ENCODE measurements around the gene CR1. TPM values are rescaled to one million over a fixed set of nuclear protein-coding genes. Genes with fewer than 3 reads are reported as not detected.

Gene CR1
- total and polyA plus RNA-seq, 9 of the 15 experiments (the other 6 are each of a cell fraction or from before 2014, with no cell fraction given): 0.07 to 0.47 (median 0.18) TPM

GRCh38 chr1:207516729-207517128, 20.8 kb downstream of the CR1 start:
- H3K4me2 ChIP-seq (ENCODE audit: insufficient read depth, low read length): no peak overlapping the region
- FAIRE-seq (no peak), DNase-seq (ENCODE audit: extremely low read depth in 1 of 4, low spot score in 3 of 4) (no peak), ATAC-seq (no peak)
- POLR2A ChIA-PET: no interaction called here
- no peaks in the 10 kb centered on the region for H3K9me1 ChIP-seq (ENCODE audit: control insufficient read depth, insufficient read depth, low read length)
- no peaks in the 10 kb centered on the region for H4K20me1 ChIP-seq (replicated peaks; ENCODE audit: control insufficient read depth, insufficient read depth, low read length)
- TF ChIP-seq ZNF280A (IDR thresholded peaks at IDR 0.05; ENCODE audit: low read depth, partially characterized antibody): peak; percentile 56
- no peak for TF ChIP-seq MTF1 (CRISPR knock-in tag; IDR thresholded peaks at IDR 0.05; ENCODE audit: borderline replicate concordance)
- peak; percentile 61 for TF ChIP-seq RBM25 (IDR thresholded peaks at IDR 0.05; ENCODE audit: low read depth, low read length, severe bottlenecking)
- peak; percentile 57 for TF ChIP-seq TRIM28 (IDR thresholded peaks at IDR 0.05)
- TF ChIP-seq CBX3 (IDR thresholded peaks at IDR 0.05; ENCODE audit: borderline replicate concordance in 1 of 2, low read length in 2 of 2): peak in 1 of 2 experiments; percentile 60; a peak in 1 of 3 replicates
- TF ChIP-seq MIER1 (IDR thresholded peaks at IDR 0.05; ENCODE audit: low read depth): 0 out of 2 replicates have a peak, but pooled peaks have one; percentile 21
- peak; percentile 30 to 50; a peak in 1 of 4 replicates for TF ChIP-seq TRIM24 (IDR thresholded peaks at IDR 0.05)
- TF ChIP-seq GABPA (tag; conservative IDR thresholded peaks at IDR 0.05; ENCODE audit: low read depth): no peak
- no peak overlapping the region for H3K4me3 ChIP-seq
- H3K36me3 ChIP-seq (ENCODE audit: control insufficient read depth, insufficient read depth, low read length): no peaks in the 10 kb centered on the region
- H3K9ac ChIP-seq (ENCODE audit: insufficient read depth in 1 of 2, low read depth in 2 of 2, low read length in 2 of 2): no peak overlapping the region
- peaks cover 12 to 15% of the 10 kb centered on the region in 2 experiments; a peak in 4 of 5 replicates for H3K4me1 ChIP-seq (replicated peaks in 1 of 2; ENCODE audit: control insufficient read depth in 2 of 2, insufficient read depth in 2 of 2, low read length in 2 of 2)
- H3K27me3 ChIP-seq (ENCODE audit: control insufficient read depth in 2 of 2, insufficient read depth in 2 of 2, low read length in 2 of 2): no peaks in the 10 kb centered on the region
- BruUV-seq (replicated peaks): no TSS peak
- in situ Hi-C loops (cut with MboI): loop anchor here (25.0 kb wide), 1 partner anchor 904 kb away; the partner anchor contains the start of gene EIF2D
- intact Hi-C loops (cut with micrococcal nuclease): no loop called here
- CTCF ChIA-PET (ENCODE audit: low intra/inter-chr PET ratio): no interaction called here
- no peak overlapping the region for H3K27ac ChIP-seq (ENCODE audit: extremely low read depth, low read depth, low read length)
- no peaks in the 10 kb centered on the region for H3K79me2 ChIP-seq (ENCODE audit: control insufficient read depth, insufficient read depth, low read length)
- H2AFZ ChIP-seq (ENCODE audit: low read depth, low read length): no peak overlapping the region
- H3K9me3 ChIP-seq (replicated peaks; ENCODE audit: control insufficient read depth, insufficient read depth, low read depth, low read length): peaks cover 12% of the 10 kb centered on the region
